Esophagus squamous epithelium (tissue), 4 donors: ENCODE measurements around the gene ARID3A.

ENCODE experiments used
- POLR2A ChIP-seq, 4 donors: fragments of 450-650 bp; IDR thresholded peaks; one replicate each; pipeline ENCODE4 v1.6.1; 2017; ENCODE audit warnings: antibody characterized with exemption in 4 of 4, mild to moderate bottlenecking in 4 of 4, moderate library complexity in 3 of 4
- TF ChIP-seq, protein P1 (sequence below), 6 experiments: fragments of 450-650 bp in 4 of 6; fragments of 200-600 bp in 2 of 6; sonication (generic) in 2 of 6; IDR thresholded peaks; one replicate each; pipeline ENCODE4 v1.5.1; 2016 to 2019; ENCODE audit warnings: antibody characterized with exemption in 6 of 6, mild to moderate bottlenecking in 4 of 6, moderate library complexity in 4 of 6

DNA sequence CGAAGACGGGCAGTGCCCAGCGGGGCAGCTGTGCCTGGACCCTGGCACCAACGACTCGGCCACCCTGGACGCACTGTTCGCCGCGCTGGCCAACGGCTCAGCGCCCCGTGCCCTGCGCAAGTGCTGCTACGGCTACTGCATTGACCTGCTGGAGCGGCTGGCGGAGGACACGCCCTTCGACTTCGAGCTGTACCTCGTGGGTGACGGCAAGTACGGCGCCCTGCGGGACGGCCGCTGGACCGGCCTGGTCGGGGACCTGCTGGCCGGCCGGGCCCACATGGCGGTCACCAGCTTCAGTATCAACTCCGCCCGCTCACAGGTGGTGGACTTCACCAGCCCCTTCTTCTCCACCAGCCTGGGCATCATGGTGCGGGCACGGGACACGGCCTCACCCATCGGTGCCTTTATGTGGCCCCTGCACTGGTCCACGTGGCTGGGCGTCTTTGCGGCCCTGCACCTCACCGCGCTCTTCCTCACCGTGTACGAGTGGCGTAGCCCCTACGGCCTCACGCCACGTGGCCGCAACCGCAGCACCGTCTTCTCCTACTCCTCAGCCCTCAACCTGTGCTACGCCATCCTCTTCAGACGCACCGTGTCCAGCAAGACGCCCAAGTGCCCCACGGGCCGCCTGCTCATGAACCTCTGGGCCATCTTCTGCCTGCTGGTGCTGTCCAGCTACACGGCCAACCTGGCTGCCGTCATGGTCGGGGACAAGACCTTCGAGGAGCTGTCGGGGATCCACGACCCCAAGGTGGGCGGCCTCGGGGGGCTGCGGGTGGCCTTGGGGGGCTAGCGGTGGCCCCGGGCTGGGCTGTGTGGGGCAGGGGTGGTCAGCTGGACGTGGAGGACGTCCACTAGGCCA is 79.2 kb downstream of the ARID3A start:
- TF ChIP-seq POLR2A (IDR thresholded peaks at IDR 0.05) = no peak
- TF ChIP-seq, protein P1, sequence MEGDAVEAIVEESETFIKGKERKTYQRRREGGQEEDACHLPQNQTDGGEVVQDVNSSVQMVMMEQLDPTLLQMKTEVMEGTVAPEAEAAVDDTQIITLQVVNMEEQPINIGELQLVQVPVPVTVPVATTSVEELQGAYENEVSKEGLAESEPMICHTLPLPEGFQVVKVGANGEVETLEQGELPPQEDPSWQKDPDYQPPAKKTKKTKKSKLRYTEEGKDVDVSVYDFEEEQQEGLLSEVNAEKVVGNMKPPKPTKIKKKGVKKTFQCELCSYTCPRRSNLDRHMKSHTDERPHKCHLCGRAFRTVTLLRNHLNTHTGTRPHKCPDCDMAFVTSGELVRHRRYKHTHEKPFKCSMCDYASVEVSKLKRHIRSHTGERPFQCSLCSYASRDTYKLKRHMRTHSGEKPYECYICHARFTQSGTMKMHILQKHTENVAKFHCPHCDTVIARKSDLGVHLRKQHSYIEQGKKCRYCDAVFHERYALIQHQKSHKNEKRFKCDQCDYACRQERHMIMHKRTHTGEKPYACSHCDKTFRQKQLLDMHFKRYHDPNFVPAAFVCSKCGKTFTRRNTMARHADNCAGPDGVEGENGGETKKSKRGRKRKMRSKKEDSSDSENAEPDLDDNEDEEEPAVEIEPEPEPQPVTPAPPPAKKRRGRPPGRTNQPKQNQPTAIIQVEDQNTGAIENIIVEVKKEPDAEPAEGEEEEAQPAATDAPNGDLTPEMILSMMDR (IDR thresholded peaks at IDR 0.05) = no peak
